NCI-H2171 (cell line): ENCODE measurements around the gene PPBP.

Experiments
- DNase-seq: peaks from one replicate; lab custom pipeline; 2025; lab: John Stamatoyannopoulos, UW

PPBP gene

GRCh38 chr4:73948291-73948690, 39.7 kb downstream of the PPBP start:
- DNase-seq, result no peak

GRCh38 chr4:73947239-73947985, 40.6 kb downstream of the PPBP start:
- DNase-seq, result no peak

DNA sequence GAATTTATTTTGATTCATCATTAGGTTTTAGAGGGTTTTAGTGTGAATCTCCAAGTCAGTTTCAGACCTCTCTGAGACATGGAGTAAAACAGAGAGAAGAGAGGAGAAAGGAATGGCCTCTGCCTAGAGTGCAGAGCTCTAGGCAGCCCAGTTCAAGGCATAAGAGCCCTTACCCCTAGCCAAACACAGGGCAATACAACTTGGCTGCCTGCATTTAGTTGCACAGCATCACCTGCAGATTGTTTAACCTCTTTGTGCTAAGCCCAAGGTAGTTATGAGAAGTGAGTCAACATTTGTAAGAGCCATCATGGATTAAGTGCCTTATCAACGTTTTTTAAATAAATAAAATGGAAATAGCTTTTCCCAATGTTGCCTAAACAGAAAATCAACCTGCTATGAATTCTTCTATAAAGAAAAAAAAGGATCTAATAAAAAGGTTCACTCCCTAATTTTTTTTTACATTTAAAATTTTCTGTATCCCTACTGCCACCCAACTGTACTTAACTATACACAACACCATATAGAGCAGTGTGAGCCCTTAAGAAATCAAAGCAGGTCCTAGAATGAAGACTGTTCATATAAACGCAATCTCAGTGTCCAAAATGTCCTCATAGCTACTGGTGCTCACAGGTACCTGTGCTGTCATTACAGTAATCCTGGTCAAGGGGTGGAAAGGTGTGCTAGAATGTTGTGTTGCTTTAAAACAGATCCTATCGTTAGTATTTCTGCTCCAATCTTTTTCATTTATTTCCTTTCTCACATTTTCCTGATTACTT, 42.1 kb downstream of the PPBP start:
- no peak for DNase-seq

DNA sequence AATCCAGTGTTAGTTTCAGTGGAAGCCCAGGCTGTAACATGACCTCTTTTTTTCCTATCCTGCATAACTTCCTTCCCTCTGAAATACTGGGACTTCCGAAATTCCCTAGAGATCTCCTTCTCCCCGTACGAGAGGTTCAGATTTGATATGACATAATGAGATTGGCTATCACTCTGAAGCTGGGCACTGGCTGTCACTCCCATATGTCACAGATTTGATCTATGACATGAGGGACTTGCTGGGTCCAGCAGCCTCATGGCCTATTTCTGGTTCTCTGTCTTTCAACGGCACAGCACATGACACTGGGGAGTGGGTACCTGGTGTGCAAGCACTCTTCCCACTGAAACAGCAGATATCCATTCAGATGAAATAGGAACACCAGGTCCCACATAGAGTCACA, 42.9 kb downstream of the PPBP start:
- no peak for DNase-seq

DNA sequence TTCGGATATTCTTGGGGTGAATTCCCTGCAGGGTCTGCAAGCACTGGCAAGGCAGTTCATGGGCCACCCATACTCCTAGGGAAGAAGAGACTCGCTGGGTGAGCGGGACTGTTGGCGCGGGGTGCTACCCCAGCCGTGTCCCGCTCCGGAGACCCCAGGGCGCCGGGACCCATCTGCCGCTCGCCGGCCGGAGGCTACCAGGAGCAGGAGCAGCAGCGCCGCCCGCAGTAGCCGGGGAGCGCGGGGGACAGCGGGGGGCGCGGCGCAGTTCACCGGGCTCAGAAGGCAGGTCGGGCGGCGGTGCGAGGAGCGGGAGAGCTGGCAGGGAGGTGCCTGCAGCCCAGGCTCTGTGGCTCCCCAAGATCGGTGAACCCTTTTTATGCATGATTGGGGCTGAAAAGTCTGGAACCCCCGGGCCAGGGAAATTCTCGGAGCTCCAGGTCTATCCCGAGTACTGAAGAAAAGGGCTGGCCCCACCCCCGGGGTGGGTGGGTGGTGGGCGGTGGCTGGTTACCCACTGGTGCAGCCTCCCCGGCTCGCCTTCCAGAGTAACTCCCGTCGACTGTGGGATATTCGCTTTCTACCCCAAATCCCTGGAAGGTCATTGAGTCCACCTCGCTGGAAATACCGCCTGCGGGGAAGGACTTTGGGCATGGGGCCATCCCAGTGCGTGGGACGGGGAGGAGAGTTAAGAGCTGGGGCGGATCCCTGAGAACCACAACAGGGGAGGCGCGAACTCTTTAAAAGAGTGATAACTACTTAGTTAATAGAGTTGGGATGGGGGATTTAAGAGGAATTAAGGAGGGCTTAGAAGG, 43.7 kb downstream of the PPBP start:
- no peak for DNase-seq

DNA sequence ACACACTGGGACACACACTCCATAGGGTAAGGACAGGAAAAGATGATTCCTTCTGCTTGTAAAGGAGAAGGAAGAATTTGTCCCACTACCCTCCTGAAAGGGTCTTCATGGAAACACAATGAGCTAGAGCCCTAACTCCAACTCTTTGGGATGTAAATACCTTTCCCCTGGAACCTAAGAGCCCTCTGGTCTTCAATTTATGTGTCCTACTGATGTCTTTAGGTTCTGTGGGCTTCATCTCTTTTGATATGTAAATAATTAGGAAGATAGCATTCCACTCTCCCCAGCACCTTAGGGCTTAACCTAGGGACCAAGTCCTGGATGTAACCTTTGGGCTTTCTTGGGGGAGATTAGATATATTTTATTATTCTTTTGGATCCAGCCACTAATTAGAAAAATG, 44.4 kb downstream of the PPBP start:
- no peak for DNase-seq

DNA sequence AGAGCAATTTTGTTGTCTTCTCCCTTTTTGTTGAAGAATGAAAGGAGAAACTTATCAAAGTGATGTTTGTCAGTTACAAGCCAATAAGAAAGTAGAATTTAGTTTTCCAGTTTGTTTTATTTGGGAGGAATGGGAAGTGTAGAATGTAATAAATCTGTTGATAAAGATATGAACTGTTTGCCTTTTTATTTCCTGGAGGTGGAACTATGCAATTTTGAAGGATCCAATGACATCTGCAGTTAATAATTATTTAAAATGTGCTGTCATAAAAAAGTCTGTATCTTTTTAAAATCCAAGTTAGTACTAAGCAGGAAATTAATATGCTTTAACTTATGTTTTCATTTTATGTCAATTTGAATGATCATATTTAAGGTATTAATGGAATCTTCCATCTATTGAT, 51.0 kb downstream of the PPBP start:
- DNase-seq, result no peak
